Measurements from ENCODE around the gene TMEM242. TPM values are rescaled to one million over a fixed set of nuclear protein-coding genes. Genes with fewer than 3 reads are reported as not detected.

TMEM242 gene
- total and polyA plus RNA-seq, 2 of the 13 experiments (the other 11 are each of a cell fraction or from before 2014, with no cell fraction given): 5.6 to 11.1 TPM

DNA sequence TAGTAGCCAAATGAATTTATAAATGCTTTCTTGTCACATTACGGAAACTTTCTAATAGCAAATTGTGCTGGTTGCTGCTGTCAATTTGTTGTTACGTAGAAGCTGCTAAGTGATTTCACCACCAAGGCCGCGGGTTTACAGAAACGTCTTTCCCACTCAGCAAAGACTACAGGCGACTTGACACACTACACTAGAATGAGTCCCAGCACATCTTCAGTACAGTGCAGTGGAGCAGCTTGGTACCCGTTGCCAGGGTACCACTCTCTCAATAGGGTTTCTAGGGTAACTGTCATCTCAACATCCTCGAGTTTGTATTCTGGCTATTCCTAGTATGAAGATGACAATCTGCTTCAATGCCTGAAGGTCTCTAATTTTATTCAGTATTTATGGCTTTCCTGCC, 35.0 kb upstream of the TMEM242 start (continued):
- TF ChIP-seq, protein P1, sequence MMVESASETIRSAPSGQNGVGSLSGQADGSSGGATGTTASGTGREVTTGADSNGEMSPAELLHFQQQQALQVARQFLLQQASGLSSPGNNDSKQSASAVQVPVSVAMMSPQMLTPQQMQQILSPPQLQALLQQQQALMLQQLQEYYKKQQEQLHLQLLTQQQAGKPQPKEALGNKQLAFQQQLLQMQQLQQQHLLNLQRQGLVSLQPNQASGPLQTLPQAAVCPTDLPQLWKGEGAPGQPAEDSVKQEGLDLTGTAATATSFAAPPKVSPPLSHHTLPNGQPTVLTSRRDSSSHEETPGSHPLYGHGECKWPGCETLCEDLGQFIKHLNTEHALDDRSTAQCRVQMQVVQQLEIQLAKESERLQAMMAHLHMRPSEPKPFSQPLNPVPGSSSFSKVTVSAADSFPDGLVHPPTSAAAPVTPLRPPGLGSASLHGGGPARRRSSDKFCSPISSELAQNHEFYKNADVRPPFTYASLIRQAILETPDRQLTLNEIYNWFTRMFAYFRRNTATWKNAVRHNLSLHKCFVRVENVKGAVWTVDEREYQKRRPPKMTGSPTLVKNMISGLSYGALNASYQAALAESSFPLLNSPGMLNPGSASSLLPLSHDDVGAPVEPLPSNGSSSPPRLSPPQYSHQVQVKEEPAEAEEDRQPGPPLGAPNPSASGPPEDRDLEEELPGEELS (CRISPR knock-in tag; IDR thresholded peaks at IDR 0.05): no peak
- no peak for TF ChIP-seq RXRB (CRISPR knock-in tag; IDR thresholded peaks at IDR 0.05; ENCODE audit: borderline replicate concordance)
- TF ChIP-seq ZC3H13 (CRISPR knock-in tag; IDR thresholded peaks at IDR 0.05): no peak

DNA sequence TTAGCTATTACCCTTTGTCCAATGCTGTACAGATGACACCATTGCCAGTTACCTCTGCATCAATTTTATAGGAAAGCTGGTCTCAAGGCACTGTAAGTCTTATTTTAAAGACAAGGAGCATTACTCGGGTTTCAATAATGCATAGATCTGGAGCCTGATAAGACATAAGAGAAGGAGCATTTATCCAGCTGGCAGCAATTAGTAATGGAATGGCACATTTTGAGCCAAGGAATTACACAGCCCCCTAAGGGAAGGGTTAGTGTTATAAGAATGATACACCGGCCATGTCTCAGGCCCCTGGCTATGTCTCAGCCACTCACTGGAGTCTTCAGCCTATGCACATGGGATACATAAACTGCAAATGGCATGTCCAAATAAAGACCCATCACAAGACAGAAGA, 23.1 kb upstream of the TMEM242 start:
- no peak overlapping the region for H3K4me2 ChIP-seq (ENCODE audit: low read depth, low read length)
- H3K4me3 ChIP-seq (replicated peaks in 1 of 3; ENCODE audit: insufficient read depth in 1 of 3, low read depth in 2 of 3, low read length in 3 of 3): no peak overlapping the region
- ATAC-seq (no peak), DNase-seq (ENCODE audit: low spot score) (no peak), FAIRE-seq (no peak)
- intact Hi-C loops (cut with micrococcal nuclease; ENCODE audit: unreplicated experiment) (no loop called here), in situ Hi-C loops (cut with HindIII; ENCODE audit: extremely low pct_ligation_motif_present, low pct_unique_long_range_greater_than_20kb) (no loop called here)
- H3K9me3 ChIP-seq (ENCODE audit: low read length): no peaks in the 10 kb centered on the region
- ChIA-PET CTCF (ENCODE audit: low intra/inter-chr PET ratio, low total read pairs) (no interaction called here), POLR2A (no interaction called here)
- TF ChIP-seq ZNF382 (CRISPR knock-in tag; IDR thresholded peaks at IDR 0.05; ENCODE audit: borderline replicate concordance) (no peak), JUNB (CRISPR knock-in tag; IDR thresholded peaks at IDR 0.05; ENCODE audit: borderline replicate concordance) (no peak), ZKSCAN8 (CRISPR knock-in tag; IDR thresholded peaks at IDR 0.05; ENCODE audit: borderline replicate concordance) (no peak), MED1 (CRISPR knock-in tag; IDR thresholded peaks at IDR 0.05) (no peak), AGO1 (IDR thresholded peaks at IDR 0.05; ENCODE audit: low read depth, low read length, poor library complexity, severe bottlenecking) (no peak), ZNF546 (CRISPR knock-in tag; conservative IDR thresholded peaks at IDR 0.05) (no peak)
- TF ChIP-seq, protein P2, sequence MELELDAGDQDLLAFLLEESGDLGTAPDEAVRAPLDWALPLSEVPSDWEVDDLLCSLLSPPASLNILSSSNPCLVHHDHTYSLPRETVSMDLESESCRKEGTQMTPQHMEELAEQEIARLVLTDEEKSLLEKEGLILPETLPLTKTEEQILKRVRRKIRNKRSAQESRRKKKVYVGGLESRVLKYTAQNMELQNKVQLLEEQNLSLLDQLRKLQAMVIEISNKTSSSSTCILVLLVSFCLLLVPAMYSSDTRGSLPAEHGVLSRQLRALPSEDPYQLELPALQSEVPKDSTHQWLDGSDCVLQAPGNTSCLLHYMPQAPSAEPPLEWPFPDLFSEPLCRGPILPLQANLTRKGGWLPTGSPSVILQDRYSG (CRISPR knock-in tag; IDR thresholded peaks at IDR 0.05): no peak
- BruUV-seq (replicated peaks): no TSS peak
- H3K9ac ChIP-seq (ENCODE audit: insufficient read depth, low read depth, low read length): no peak overlapping the region
- peaks cover 9% of the 10 kb centered on the region for H3K4me1 ChIP-seq (ENCODE audit: insufficient read depth, low read length)
- H3K36me3 ChIP-seq (replicated peaks in 1 of 2; ENCODE audit: control insufficient read depth in 1 of 2, insufficient read depth in 2 of 2, low read length in 2 of 2): no peaks in the 10 kb centered on the region
- H3K27ac ChIP-seq (ENCODE audit: extremely low read length, insufficient read depth, low read length): no peak overlapping the region
- H2AFZ ChIP-seq (ENCODE audit: low read length): no peak overlapping the region
- no peaks in the 10 kb centered on the region for H4K20me1 ChIP-seq (ENCODE audit: insufficient read depth, low read length)
- WGBS (ENCODE audit: low lambda C conversion rate): 53% methylated on average over 2 of the region's 2 CpGs
- H3K27me3 ChIP-seq (ENCODE audit: control insufficient read depth in 1 of 2, insufficient read depth in 2 of 2, low read length in 2 of 2): peaks cover 1 to 5% of the 10 kb centered on the region in 2 experiments; a peak in 3 of 5 replicates
- no peaks in the 10 kb centered on the region for H3K79me2 ChIP-seq (ENCODE audit: insufficient read depth, low read length)
